ENCODE data around the gene SRSF1.

SRSF1 gene

GRCh38 chr17:58043221-58044181 lies 36.5 kb upstream of the SRSF1 start:
- no peak overlapping the region for H3K9ac ChIP-seq (ENCODE audit: low read depth, low read length)
- H3K27me3 ChIP-seq (ENCODE audit: control insufficient read depth, insufficient read depth, low read length), result peaks cover 9% of the 10 kb centered on the region
- no peaks in the 10 kb centered on the region for H3K36me3 ChIP-seq (ENCODE audit: control insufficient read depth, insufficient read depth, low read length)
- no peaks in the 10 kb centered on the region for H3K9me3 ChIP-seq (ENCODE audit: control insufficient read depth, insufficient read depth, low read length)
- no peak overlapping the region for H3K4me3 ChIP-seq (ENCODE audit: low read depth, low read length)
- peaks cover 2% of the 10 kb centered on the region for H3K4me1 ChIP-seq (ENCODE audit: control insufficient read depth, insufficient read depth, low read length)

DNA sequence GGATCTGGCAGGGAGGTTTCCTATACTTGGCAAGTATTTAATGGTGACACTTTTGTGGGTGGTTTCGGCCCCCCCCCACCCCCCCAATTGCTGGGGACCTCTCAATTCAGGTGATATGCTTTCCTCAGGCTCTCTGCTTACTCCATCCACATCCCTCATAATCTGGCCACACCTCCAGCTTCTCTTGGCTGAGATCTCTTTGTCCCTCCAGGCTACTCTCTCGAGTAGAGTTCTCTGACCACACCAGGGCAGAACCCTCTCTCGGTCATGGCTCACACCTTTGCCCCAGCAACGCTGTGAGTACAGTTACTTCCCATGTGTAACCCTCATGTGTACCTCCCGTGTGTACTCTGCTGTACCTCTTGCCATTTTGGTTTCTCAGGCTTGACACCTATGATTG lies 34.1 kb upstream of the SRSF1 start:
- Histone ChIP-seq H3K4me3 (ENCODE audit: low read depth, low read length) (no peak overlapping the region), H3K36me3 (ENCODE audit: control insufficient read depth, insufficient read depth, low read length) (no peaks in the 10 kb centered on the region), H3K4me1 (ENCODE audit: control insufficient read depth, insufficient read depth, low read length) (no peaks in the 10 kb centered on the region), H3K27me3 (ENCODE audit: control insufficient read depth, insufficient read depth, low read length) (peaks cover 2% of the 10 kb centered on the region), H3K9me3 (ENCODE audit: control insufficient read depth, insufficient read depth, low read length) (no peaks in the 10 kb centered on the region), H3K9ac (ENCODE audit: low read depth, low read length) (no peak overlapping the region)

DNA sequence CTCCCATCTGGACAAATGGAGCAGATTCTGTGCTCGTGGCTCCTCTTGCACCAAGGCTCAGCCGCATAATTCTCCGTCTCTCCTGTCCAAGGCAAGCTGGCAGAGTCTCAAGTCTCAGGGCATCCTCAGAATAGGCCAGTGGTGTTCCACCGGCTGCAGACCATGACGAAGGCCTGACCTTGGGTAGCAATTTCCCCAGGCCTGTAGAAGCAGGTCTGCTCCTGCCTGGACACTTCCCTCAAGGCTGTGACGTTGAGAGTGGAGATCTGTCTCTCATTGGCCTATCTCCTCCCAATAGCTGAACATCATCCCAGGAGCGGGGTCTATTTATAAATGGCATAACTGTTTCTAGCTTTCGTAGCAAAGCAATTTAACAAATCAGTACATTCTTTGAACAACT lies 33.3 kb upstream of the SRSF1 start:
- Histone ChIP-seq H3K9me3 (ENCODE audit: control insufficient read depth, insufficient read depth, low read length) (no peaks in the 10 kb centered on the region), H3K9ac (ENCODE audit: low read depth, low read length) (no peak overlapping the region), H3K27me3 (ENCODE audit: control insufficient read depth, insufficient read depth, low read length) (peaks cover 2% of the 10 kb centered on the region), H3K36me3 (ENCODE audit: control insufficient read depth, insufficient read depth, low read length) (no peaks in the 10 kb centered on the region), H3K4me3 (ENCODE audit: low read depth, low read length) (no peak overlapping the region), H3K4me1 (ENCODE audit: control insufficient read depth, insufficient read depth, low read length) (no peaks in the 10 kb centered on the region)

DNA sequence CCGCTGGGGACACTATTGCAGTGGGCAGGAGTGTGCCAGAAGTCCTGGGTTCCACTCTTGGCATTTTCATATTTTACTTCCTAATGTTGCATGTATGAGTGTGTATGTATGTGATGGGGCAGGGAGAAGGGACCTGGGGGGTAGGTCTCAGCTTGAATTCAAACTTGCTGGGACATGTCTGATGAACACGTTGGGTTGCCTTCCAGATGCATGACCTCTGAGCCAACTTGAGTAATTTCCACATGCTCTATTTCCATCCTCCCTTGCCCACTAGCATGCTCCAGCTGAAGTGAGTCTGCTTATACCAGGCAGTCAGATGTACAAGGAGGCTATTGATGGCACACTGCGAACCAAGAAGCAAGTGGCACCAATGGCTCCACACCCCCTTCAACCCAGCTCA lies 32.9 kb upstream of the SRSF1 start:
- H3K9ac ChIP-seq (ENCODE audit: low read depth, low read length), result no peak overlapping the region
- H3K36me3 ChIP-seq (ENCODE audit: control insufficient read depth, insufficient read depth, low read length), result no peaks in the 10 kb centered on the region
- H3K27me3 ChIP-seq (ENCODE audit: control insufficient read depth, insufficient read depth, low read length), result peaks cover 2% of the 10 kb centered on the region
- H3K9me3 ChIP-seq (ENCODE audit: control insufficient read depth, insufficient read depth, low read length), result no peaks in the 10 kb centered on the region
- H3K4me3 ChIP-seq (ENCODE audit: low read depth, low read length), result no peak overlapping the region
- H3K4me1 ChIP-seq (ENCODE audit: control insufficient read depth, insufficient read depth, low read length), result no peaks in the 10 kb centered on the region

- Histone ChIP-seq H3K4me3 (ENCODE audit: low read depth, low read length) (no peak overlapping the region), H3K4me1 (ENCODE audit: control insufficient read depth, insufficient read depth, low read length) (peaks cover 8% of the 10 kb centered on the region), H3K9me3 (ENCODE audit: control insufficient read depth, insufficient read depth, low read length) (no peaks in the 10 kb centered on the region), H3K36me3 (ENCODE audit: control insufficient read depth, insufficient read depth, low read length) (no peaks in the 10 kb centered on the region), H3K9ac (ENCODE audit: low read depth, low read length) (no peak overlapping the region), H3K27me3 (ENCODE audit: control insufficient read depth, insufficient read depth, low read length) (no peaks in the 10 kb centered on the region)
These were observed 25.8 kb upstream of the SRSF1 start for GRCh38 chr17:58032691-58033415.

DNA sequence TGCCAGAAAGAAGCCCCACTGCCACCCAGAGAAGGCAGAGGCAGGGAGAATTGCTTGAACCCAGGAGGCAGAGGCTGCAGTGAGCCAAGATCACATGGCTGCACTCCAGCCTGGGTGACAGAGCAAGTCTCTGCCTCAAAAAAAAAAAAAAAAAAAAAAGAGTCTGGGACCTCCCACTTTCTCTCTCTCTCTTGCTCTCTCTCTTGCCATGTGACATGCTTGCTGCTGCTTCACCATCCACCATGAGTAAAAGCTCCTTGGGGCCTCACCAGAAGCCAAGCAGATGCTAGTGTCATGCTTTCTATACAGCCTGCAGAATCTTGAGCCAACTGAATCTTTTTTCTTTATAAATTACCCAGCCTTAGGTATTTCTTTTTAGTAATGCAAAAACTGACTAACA lies 21.5 kb upstream of the SRSF1 start:
- Histone ChIP-seq H3K9ac (ENCODE audit: low read depth, low read length) (no peak overlapping the region), H3K4me3 (ENCODE audit: low read depth, low read length) (no peak overlapping the region), H3K4me1 (ENCODE audit: control insufficient read depth, insufficient read depth, low read length) (peaks cover 8% of the 10 kb centered on the region), H3K36me3 (ENCODE audit: control insufficient read depth, insufficient read depth, low read length) (no peaks in the 10 kb centered on the region), H3K9me3 (ENCODE audit: control insufficient read depth, insufficient read depth, low read length) (no peaks in the 10 kb centered on the region), H3K27me3 (ENCODE audit: control insufficient read depth, insufficient read depth, low read length) (no peaks in the 10 kb centered on the region)

GRCh38 chr17:58020401-58020800 lies 13.4 kb upstream of the SRSF1 start:
- Histone ChIP-seq H3K36me3 (ENCODE audit: control insufficient read depth, insufficient read depth, low read length) (no peaks in the 10 kb centered on the region), H3K4me3 (ENCODE audit: low read depth, low read length) (no peak overlapping the region), H3K9ac (ENCODE audit: low read depth, low read length) (no peak overlapping the region), H3K9me3 (ENCODE audit: control insufficient read depth, insufficient read depth, low read length) (no peaks in the 10 kb centered on the region), H3K27me3 (ENCODE audit: control insufficient read depth, insufficient read depth, low read length) (no peaks in the 10 kb centered on the region), H3K4me1 (ENCODE audit: control insufficient read depth, insufficient read depth, low read length) (no peaks in the 10 kb centered on the region)

DNA sequence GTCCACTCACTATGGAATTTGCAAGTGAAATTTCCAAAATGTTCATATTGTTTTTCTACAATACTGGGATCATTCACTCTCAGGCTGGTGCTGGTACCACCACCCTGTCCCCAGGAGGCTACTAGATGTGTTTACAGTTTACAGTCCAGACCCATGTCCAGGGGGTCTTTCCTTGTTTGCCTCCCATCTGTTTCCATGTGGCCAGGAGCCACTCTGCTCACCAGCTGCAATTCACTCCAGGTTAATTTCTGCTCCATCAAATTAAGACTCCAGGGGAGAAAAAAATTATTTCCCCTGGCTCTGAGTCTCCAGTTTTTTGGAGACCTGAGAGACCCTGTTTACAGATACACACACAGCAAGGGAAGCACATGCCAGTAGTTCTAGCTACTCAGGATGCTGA lies 12.5 kb upstream of the SRSF1 start:
- H3K27me3 ChIP-seq (ENCODE audit: control insufficient read depth, insufficient read depth, low read length), result no peaks in the 10 kb centered on the region
- H3K4me3 ChIP-seq (ENCODE audit: low read depth, low read length), result no peak overlapping the region
- no peak overlapping the region for H3K9ac ChIP-seq (ENCODE audit: low read depth, low read length)
- H3K4me1 ChIP-seq (ENCODE audit: control insufficient read depth, insufficient read depth, low read length), result no peaks in the 10 kb centered on the region
- no peaks in the 10 kb centered on the region for H3K36me3 ChIP-seq (ENCODE audit: control insufficient read depth, insufficient read depth, low read length)
- no peaks in the 10 kb centered on the region for H3K9me3 ChIP-seq (ENCODE audit: control insufficient read depth, insufficient read depth, low read length)

DNA sequence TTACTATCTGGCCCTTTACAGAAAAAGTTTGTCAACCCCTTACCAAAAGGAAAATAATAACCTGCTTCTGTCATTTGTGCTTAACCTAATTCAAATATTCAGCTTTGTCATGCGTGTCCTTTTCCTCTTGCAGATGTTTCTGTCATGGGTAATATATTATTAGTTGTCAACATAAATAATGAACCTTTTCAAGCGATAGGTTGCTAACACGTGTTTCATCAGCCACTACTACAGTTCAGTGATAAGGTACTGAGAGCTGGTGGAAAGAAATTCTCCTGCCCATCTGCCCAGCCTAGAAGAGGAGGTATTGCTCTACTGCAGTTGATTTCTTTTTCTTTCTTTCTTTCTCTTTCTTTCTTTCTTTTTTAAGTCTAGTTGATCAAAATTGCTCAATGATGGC lies 12.0 kb upstream of the SRSF1 start:
- H3K4me1 ChIP-seq (ENCODE audit: control insufficient read depth, insufficient read depth, low read length), result no peaks in the 10 kb centered on the region
- no peaks in the 10 kb centered on the region for H3K9me3 ChIP-seq (ENCODE audit: control insufficient read depth, insufficient read depth, low read length)
- H3K9ac ChIP-seq (ENCODE audit: low read depth, low read length), result no peak overlapping the region
- no peak overlapping the region for H3K4me3 ChIP-seq (ENCODE audit: low read depth, low read length)
- no peaks in the 10 kb centered on the region for H3K36me3 ChIP-seq (ENCODE audit: control insufficient read depth, insufficient read depth, low read length)
- H3K27me3 ChIP-seq (ENCODE audit: control insufficient read depth, insufficient read depth, low read length), result no peaks in the 10 kb centered on the region

DNA sequence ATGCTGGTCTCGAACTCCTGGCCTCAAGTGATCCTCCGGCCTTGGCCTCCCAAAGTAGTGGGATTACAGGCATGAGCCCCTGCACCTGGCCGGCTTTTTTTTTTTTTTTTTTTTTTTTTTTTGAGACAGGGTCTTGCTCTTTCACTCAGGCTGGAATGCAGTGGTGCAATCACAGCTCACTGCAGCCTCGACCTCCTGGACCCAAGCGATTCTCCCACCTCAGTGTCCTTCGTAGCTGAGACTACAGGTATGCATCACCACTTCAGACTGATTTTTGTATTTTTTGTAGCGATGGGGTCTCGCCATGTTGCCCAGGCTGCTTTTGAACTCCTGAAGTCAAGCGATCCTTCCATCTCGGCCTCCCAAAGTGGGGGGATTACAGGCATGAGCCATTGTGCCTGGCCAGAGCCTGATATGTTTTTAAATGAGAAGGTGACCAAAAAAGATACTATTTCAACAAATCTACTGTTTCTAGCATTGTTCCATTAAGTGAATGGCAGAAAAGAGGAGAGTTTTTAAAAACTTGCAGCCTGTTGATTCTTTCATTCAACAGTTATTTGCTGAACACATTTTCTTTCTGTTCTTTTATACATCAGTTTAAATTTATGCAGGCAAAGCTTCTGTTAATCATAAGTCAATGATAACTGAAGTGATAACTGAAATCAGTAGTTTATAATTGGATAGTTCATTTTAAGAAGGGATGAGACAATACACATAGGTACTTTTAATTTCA lies 3.2 kb upstream of the SRSF1 start:
- Histone ChIP-seq H3K36me3 (ENCODE audit: control insufficient read depth, insufficient read depth, low read length) (peaks cover 7% of the 10 kb centered on the region), H3K4me1 (ENCODE audit: control insufficient read depth, insufficient read depth, low read length) (peaks cover 5% of the 10 kb centered on the region), H3K9me3 (ENCODE audit: control insufficient read depth, insufficient read depth, low read length) (no peaks in the 10 kb centered on the region), H3K27me3 (ENCODE audit: control insufficient read depth, insufficient read depth, low read length) (no peaks in the 10 kb centered on the region), H3K4me3 (ENCODE audit: low read depth, low read length) (no peak overlapping the region), H3K9ac (ENCODE audit: low read depth, low read length) (no peak overlapping the region)

GRCh38 chr17:58007781-58008706 lies 998 bp upstream of the SRSF1 start:
- Histone ChIP-seq H3K9ac (ENCODE audit: low read depth, low read length) (peak overlapping the region; percentile 68), H3K27me3 (ENCODE audit: control insufficient read depth, insufficient read depth, low read length) (no peaks in the 10 kb centered on the region), H3K36me3 (ENCODE audit: control insufficient read depth, insufficient read depth, low read length) (peaks cover 23% of the 10 kb centered on the region), H3K4me3 (ENCODE audit: low read depth, low read length) (peak overlapping the region; percentile 98), H3K4me1 (ENCODE audit: control insufficient read depth, insufficient read depth, low read length) (peaks cover 13% of the 10 kb centered on the region), H3K9me3 (ENCODE audit: control insufficient read depth, insufficient read depth, low read length) (no peaks in the 10 kb centered on the region)

Measured in iPS-15b (cell line).